GM15510 (cell line): ENCODE data around the gene YBX3.

ENCODE experiments used
- POLR2A ChIP-seq: IDR thresholded peaks from 3 replicates; pipeline ENCODE4 v1.6.1; 2011; ENCODE audit warnings: borderline replicate concordance; ENCODE audit not compliant: insufficient read length; ENCODE audit errors: extremely low read depth

Gene YBX3

GRCh38 chr12:10708862-10709261 lies 14.3 kb downstream of the YBX3 start:
- TF ChIP-seq POLR2A = no peak

GRCh38 chr12:10705655-10706054 lies 17.5 kb downstream of the YBX3 start:
- no peak for TF ChIP-seq POLR2A

DNA sequence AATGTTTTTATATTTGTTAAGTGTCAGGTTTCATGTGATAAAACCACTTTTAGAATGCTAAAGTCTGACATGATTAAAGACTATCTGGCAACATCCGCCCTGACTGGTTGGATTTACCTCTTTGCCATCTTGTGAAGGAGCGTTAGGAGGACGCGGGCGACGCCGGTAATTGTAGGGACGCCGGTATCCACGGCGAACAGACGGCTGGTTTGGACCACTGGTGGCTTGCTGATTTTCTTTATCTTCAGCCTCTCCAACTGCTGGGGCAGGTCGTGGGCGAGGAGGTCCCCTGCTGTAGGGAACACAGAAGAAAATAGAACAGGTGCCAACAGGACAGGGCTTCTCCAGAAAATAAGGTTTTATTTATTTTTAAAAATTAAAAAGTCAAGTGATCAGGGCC lies 21.3 kb downstream of the YBX3 start:
- no peak for TF ChIP-seq POLR2A

DNA sequence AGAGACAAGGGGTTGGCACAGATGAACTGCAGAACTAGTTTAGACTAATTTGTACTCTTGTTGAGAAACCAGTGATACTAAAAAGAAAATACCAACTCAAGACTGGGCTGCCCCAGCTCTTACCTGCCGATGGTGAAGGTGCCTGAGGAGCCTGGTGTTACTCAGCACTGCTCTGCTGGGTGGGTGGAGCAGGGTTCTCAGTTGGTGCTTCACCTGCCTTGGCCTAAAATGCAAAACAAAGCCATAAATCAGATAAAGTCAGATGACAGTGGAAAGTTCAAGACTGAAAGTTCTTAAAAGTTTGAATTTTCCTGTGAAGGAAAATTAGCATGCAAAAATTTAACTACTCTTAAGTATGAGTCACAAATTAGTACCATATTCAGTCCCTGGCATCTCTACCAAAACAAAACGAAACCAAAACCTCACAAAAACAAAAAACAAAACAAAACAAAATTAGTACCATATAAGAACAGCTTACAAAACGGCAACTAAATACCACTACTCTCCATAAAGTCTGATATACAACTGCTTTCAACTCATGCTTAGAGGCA lies 21.9 kb downstream of the YBX3 start:
- TF ChIP-seq POLR2A = no peak

GRCh38 chr12:10700581-10700980 lies 22.5 kb downstream of the YBX3 start:
- TF ChIP-seq POLR2A = no peak

- no peak for TF ChIP-seq POLR2A
These were observed 25.3 kb downstream of the YBX3 start for GRCh38 chr12:10697862-10698261.

GRCh38 chr12:10697156-10697555 lies 26.0 kb downstream of the YBX3 start:
- TF ChIP-seq POLR2A = no peak

- TF ChIP-seq POLR2A = no peak
These were observed 32.2 kb downstream of the YBX3 start for GRCh38 chr12:10690906-10691305.

GRCh38 chr12:10689146-10689545 lies 34.0 kb downstream of the YBX3 start:
- TF ChIP-seq POLR2A = no peak

GRCh38 chr12:10688042-10688441 lies 35.1 kb downstream of the YBX3 start:
- no peak for TF ChIP-seq POLR2A

DNA sequence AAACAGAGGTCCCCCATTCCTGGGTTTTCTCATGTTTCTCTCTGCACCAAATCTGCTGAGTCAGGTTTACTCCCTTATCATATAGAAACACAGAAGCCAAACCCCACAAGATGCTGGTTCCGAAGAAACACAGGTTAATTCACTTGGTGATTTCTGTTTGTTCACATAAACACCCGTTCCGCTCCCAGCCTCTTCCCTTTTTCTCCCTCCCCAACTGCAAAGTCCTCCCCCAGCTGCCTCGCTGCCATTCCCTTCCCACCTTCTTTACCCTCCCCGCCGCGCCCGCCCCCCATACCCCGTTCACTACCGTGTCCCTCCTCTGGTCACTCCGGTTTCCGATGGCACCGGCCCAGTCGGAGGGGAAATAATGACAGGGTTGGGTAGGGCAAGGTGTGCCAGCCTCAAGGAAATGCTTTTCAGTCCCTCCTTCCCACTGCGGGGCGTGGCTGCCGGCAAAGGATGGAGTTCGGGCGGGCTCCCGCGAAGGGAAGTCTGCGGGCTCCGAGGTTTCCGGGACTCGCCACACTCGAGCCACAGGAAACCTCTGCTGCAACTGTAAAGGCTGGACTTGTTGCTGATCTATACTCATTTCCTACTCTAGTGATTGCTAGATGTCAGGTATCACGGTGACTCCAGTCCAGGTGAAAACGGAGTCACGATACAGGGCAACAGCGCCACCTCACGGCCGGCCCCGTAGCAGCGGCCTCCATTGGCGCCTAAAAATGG lies 49.3 kb downstream of the YBX3 start, which contains the start of gene STYK1:
Gene STYK1 (minus strand): TSS at position 394 of the 726 bp plus-strand sequence. CDS start 39,434 bp downstream, outside the sequence.
- no peak for TF ChIP-seq POLR2A

DNA sequence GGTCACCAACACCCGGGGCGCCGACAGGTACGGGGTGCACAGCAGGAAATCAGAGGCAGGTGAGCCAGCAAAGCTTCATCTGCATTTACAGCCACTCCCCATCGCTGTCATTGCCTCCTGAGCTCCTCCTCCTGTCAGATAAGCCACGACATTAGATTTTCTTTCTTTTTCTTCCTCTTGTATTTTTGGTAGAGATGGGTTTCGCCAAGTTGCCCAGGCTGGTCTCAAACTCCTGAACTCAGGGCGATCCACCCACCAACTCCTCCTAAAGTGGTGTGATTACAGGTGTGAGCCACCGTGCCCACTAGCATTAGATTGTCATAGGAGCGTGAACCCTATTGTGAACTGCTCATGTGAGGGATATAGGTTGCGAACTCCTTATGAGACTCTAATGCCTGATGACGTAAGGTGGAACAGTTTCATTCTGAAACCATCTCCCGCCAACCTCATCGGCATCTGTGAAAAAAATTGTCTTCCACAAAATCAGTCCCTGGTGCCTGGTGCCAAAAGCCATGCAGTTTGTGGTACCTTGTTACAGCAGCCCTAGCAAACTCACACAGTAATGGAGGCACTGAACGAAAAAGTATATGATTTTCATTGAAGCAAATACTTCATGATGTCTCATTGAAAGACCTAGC lies 50.8 kb downstream of the YBX3 start:
- TF ChIP-seq POLR2A = no peak

DNA sequence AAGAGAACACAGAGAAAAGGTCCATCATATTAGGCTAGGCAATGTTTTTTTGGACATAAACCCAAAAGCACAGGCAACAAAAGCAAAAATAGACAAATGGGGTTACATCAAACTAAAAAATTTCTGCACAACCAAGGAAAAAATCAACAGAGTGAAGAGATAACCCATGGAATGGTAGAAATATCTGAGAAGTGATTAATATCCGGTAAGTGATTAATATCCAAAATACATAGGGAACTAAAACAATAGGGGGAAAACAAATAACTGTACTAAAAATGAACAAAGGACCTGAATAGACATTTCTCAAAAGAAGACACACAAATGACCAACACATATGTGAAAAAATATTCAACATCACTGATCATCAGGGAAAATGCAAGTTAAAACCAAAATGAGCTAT lies 53.6 kb downstream of the YBX3 start:
- no peak for TF ChIP-seq POLR2A

- no peak for TF ChIP-seq POLR2A
These were observed 54.6 kb downstream of the YBX3 start for GRCh38 chr12:10668526-10668925.

- no peak for TF ChIP-seq POLR2A
These were observed 55.5 kb downstream of the YBX3 start for GRCh38 chr12:10667581-10667980.

DNA sequence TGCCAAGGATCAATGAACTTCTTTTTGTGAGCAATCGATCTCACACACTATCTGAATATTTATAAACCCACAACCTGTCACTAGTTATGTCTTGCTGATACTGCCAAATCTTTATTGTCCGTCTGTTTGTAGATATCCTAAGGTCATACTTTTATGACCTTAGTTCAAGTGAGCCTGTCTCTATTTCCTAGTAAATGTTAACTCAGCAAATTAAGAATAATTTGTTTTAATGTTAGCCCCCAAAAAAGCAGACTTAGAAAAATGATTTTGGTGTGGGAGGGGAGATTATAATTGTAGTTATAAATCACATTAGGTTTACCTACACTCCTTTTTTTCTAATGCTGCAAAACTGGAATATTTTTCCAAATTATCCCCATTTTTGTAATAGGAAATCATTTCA lies 58.6 kb downstream of the YBX3 start:
- TF ChIP-seq POLR2A = no peak
